GM18519 (cell line): ENCODE measurements around the gene STAT5A.
"Not testable (repeated sequence)": the region's sequence is repeated elsewhere in the genome, so short reads cannot be mapped to it uniquely, and the experiment has no call there.

Experiments used
- ATAC-seq: cut with Tn5 transposase; IDR thresholded peaks from one replicate; pipeline ENCODE4 v1.9.1; 2021; ENCODE audit warnings: mild to moderate bottlenecking, moderate library complexity; ENCODE audit not compliant: unreplicated experiment, low FRiP score

The STAT5A gene

DNA sequence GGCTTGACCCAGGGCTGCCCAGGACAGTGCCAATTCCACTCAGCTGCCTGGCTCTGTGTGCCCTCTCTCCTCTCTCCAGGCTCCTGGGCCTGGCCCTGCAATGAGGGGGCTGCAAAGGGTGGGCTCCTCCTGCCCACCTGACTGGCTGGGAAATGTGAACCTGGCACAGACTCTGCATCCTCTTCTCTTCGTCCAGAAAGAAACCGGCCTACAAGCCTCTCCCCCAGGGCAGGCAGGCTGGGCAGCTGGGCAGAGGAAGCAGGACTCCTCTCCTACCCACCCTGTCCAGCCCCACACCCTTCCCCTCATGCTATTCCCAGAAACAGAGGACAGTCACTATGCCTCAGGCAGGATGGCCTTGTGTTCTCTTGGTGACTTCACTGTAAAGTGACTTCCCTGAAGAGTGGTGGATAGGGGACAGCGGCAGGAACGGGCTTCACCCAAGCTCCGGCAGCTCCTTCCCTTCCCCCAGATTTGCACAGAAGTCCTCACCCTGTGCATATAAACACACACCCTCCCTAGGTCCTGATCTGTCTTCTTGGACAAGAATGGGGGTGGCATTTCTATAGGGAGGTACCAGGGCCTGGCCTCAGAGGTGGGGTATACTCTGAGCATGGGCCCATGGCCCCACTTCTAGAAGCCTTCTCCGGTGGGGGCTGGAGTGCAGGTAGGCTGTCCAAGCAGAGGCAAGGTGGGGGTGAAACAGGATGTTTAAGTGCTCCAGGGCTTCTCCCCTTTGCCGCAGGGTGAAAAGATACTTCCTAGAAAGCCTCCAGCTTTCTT lies 4.9 kb upstream of the STAT5A start:
- no peak for ATAC-seq

DNA sequence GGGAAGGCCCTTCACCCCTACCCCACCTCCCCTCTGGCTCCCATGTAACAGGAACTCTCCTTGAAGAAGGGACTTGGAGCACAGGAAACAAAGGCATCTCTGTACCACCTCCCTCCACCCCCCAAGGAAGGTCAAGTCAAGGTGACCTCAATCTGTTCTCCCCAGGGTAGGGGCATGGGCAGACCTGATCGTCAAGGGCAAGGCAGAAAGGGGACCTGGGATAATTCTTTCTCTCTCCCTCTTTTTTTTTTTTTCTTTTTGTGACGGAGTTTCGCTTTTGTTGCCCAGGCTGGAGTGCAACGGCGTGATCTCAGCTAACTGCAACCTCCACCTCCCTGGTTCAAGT lies 4.3 kb upstream of the STAT5A start:
- ATAC-seq = no peak

GRCh38 chr17:42284566-42284965 lies 3.7 kb upstream of the STAT5A start:
- ATAC-seq = no peak

- no peak for ATAC-seq
Observed at GRCh38 chr17:42285346-42286050, 2.8 kb upstream of the STAT5A start.

GRCh38 chr17:42286411-42287221 lies 1.7 kb upstream of the STAT5A start:
- ATAC-seq = no peak

GRCh38 chr17:42287305-42287976 lies 857 bp upstream of the STAT5A start:
- no peak for ATAC-seq

DNA sequence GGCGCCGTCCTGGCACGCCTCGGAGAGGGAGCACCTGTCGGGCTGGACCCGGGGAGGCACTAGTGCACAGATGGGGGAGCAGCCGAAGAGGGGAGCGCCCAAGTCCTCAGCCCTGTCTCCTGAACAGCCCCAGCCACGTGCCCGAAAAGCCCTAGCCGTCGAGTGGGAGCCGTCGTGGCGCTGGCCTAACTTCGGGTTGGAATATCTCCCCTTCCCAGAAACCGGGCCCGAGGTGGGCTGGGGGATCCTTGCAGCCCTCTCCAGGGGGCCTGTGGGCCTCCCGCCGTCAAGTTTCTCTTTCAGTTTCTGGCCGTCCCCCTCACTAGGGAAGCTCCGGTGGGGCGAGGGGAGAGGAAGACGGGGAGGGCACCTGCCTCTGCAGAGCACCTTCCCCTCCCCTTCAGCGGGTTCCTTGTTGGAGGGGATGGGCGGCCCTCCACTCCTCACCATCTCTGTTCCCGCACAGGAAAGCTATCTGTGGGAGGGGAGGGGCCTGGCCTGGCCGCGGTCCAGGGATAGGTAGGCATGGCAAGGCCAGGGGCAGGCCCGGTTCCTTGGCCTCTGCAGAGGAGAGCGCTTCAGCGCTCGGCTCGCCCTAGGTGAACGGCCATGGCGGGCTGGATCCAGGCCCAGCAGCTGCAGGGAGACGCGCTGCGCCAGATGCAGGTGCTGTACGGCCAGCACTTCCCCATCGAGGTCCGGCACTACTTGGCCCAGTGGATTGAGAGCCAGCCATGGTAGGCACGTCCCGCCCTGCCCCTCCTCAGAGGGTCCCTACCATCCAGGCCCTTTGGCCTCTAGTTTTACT lies 709 bp downstream of the STAT5A start:
- no peak for ATAC-seq

DNA sequence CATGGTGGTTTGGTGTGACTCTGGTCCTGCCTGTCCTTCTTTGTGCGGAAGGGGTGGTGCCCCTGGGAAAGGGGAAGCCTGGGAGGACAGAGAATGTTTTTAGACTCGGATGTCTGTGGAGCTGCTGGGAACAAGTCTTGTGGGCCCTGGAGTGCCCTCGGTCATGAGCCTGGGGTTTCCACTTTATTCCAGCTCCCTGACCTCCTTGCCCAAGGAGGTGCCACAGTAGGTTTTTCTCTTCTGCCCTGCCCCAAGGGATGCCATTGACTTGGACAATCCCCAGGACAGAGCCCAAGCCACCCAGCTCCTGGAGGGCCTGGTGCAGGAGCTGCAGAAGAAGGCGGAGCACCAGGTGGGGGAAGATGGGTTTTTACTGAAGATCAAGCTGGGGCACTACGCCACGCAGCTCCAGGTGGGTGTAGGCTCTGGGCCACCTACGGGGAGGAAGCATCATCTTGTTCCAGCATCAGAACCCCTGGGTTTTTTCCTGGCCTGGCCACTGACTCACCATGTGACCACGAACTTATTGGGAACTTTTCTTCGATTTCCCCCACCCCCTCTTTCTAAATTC lies 1.4 kb downstream of the STAT5A start:
- no peak for ATAC-seq

- ATAC-seq = no peak
Observed at GRCh38 chr17:42290577-42290976, 2.3 kb downstream of the STAT5A start.

GRCh38 chr17:42291129-42291528 lies 2.8 kb downstream of the STAT5A start:
- ATAC-seq = no peak

DNA sequence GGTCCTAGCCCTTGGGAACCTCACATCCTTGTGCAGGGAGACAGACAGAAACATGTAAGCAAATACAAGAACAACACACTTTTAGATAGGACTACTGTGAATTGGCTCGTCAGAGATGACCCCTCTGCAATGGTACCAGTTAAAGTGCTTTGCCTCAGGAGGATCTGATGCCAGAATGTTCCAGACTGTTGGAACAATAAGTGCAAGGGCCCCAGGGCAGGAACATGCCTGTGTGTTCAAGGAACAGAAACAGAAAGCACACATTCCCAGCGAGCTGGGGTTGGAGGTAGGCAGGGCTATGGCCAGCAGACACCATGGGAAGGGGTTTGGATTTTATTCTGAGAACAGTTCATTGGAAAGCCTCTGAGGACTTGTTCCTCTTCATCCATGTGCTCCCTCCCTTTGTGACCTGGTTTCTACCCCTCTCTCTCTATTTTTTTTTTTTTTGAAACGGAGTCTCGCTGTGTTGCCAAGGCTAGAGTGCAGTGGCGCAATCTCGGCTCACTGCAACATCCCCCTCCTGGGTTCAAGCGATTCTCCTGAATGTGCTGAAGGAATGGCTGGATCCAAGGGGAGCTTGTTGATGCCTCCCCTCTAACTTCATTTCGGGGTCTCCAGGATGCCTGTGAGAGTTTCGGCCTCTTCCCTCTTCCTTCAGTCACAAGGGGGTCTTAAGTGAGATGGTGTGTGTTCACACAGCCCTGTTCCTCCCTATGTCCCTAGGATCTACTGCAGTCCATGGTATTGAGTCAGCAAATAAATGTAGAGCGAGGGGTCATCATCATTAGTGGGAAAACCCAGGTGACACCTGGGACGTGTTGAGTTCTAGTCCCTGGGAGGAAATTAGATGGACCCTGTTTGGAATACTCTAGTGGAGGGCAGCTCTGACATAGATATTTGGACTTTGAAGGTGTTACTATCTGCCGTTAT lies 6.4 kb downstream of the STAT5A start:
- ATAC-seq = no peak

GRCh38 chr17:42296012-42296411 lies 7.7 kb downstream of the STAT5A start:
- no peak for ATAC-seq

DNA sequence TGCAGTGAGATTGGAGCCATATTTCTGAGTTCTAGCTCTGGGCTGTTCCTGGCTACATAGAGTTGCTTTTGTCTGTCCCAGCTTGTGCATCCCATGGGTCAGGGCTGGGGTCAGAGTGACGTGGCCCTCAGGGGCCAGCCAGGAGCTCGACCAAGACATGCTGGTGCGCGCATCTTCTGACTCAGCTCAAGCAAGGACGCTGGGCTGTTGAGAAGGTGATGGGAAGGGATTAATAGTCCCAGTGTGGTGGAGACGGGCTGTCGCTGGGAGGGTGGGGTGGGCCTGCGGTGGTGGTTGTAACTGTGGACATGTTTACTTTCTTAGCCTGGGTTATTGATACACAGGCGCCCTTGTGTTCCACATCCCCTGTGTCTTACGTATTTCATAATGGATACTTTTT lies 9.5 kb downstream of the STAT5A start:
- ATAC-seq = not testable (repeated sequence)

DNA sequence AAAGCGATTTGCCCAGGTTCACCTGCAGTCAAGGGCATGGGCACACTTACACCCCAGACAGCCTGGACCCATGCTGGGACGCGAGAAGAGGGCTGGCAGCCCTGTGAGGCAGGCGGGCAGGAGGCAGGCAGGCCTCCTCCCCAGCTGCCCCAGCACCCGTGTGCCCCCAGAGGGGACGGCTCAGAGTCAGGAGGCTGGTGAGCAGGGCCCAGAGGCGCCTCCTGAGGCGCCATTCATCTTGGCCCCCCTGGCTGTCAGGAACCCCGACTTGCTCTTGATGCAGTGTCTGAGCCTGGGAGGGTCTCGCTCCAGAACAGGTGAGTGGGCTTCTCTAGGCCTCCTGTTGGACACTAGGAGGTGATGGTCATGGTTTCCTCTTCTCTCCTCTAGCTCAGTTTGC lies 11.1 kb downstream of the STAT5A start:
- ATAC-seq = not testable (repeated sequence)

DNA sequence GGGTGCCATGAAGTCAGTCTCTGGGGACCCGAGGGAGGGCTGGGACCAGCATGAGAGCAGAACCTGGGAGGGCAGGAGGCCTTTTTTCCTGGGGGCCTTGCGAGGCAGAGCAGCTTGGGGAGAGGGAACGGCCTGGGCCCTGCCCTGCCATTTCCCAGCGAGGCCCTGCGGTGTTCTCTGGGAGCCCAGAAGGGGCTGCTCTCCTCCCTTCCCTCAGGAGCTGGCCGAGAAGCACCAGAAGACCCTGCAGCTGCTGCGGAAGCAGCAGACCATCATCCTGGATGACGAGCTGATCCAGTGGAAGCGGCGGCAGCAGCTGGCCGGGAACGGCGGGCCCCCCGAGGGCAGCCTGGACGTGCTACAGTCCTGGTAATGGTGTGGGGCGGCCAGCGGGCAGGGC lies 11.6 kb downstream of the STAT5A start:
- ATAC-seq = not testable (repeated sequence)

GRCh38 chr17:42301022-42301421 lies 12.7 kb downstream of the STAT5A start:
- no peak for ATAC-seq

DNA sequence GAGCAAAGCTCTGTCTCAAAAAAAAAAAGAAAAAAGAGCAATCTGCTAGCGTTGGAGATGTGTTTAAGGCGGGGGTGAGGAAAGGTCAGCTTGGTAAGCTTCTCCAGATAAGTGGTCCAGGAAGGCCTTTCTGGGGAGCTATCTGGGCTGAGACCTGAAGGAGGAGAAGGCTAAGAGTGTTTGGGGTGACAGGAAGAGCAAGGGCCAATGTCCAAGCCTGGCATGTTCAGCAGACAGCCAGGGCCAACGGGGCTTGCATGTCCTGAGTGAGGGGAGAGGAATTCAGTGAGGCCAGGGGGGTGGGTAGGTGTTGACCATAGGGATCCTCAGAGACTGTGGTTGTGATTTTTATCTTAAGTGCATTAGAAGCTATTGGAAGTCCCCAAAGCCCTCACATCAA lies 15.4 kb downstream of the STAT5A start:
- ATAC-seq = no peak

DNA sequence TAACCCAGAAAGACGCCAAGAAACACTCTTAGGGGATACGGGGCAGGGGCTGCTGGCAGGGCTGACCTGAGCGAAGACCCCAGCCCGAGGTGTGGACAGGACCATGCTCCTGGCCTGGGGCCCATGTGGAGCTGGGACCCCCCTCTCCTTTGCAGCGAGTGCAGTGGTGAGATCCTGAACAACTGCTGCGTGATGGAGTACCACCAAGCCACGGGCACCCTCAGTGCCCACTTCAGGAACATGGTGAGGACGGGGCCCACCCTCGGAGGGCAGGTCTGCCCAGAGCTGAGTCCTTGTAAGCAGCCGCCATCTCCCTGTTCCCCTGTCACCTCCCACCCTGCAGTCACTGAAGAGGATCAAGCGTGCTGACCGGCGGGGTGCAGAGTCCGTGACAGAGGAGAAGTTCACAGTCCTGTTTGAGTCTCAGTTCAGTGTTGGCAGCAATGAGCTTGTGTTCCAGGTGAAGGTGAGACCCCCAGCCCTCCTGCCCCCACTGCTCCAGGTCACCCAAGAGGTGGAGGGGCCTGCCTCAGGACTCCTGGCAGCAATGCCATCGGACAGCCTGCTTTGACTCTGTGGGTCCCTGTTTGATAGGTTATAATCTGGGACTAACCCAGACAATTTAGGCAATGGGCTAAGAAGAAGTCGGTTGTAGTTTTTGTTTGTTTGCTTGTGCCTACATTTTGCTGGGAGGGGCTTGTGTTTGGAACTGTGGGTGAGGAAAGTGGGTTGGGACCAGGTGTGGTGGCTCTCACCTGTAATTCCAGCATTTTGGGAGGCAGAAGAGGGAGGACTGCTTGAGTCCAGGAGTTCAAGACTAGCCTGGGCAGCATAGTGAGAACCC lies 16.1 kb downstream of the STAT5A start:
- ATAC-seq = no peak
